Calu3 (cell line): ENCODE results near the gene KANSL3. TPM values are rescaled to one million over a fixed set of nuclear protein-coding genes. Genes with fewer than 3 reads are reported as not detected.

Source experiments
- BruUV-seq: library from RNA; stranded (reverse); fragments of 400-500 nt; replicated peaks from 2 replicates; lab custom pipeline; 2021; lab: Mats Ljungman, UMichigan
- CTCF ChIA-PET: fragments of 300-600 bp; sonication (Branson Sonifier 250); formaldehyde crosslinking; loops from one replicate; lab custom pipeline; 2022; ENCODE audit warnings: antibody characterized with exemption; lab: Charles Lee
- DNase-seq: peaks from one replicate; pipeline ENCODE4 v3.0.0; 2022
- H3K27ac Mint-ChIP-seq: one replicate; pipeline ENCODE4 v1.8.0; 2022; ENCODE audit warnings: mixed read lengths; ENCODE audit not compliant: unreplicated experiment
- H3K27me3 Mint-ChIP-seq: one replicate; pipeline ENCODE4 v1.8.0; 2022; ENCODE audit warnings: mixed read lengths; ENCODE audit not compliant: unreplicated experiment
- H3K36me3 Mint-ChIP-seq: one replicate; pipeline ENCODE4 v1.8.0; 2022; ENCODE audit warnings: mild to moderate bottlenecking, moderate library complexity, mixed read lengths; ENCODE audit not compliant: insufficient read depth, unreplicated experiment
- H3K4me1 Mint-ChIP-seq: one replicate; pipeline ENCODE4 v1.8.0; 2022; ENCODE audit warnings: mild to moderate bottlenecking, low read depth, mixed read lengths; ENCODE audit not compliant: unreplicated experiment
- H3K4me3 Mint-ChIP-seq: one replicate; pipeline ENCODE4 v1.8.0; 2022; ENCODE audit warnings: mild to moderate bottlenecking, low read depth, moderate library complexity, mixed read lengths; ENCODE audit not compliant: unreplicated experiment
- H3K9me3 Mint-ChIP-seq: one replicate; pipeline ENCODE4 v1.8.0; 2022; ENCODE audit warnings: low read depth, mixed read lengths; ENCODE audit not compliant: unreplicated experiment
- intact Hi-C: fragments of 100-400 bp; cut with micrococcal nuclease; formaldehyde crosslinking; loops from one replicate; pipeline ENCODE4 v1.10.0; 2022; ENCODE audit not compliant: unreplicated experiment
- total RNA-seq: library from RNA; stranded (reverse); gene quantifications from 2 replicates; pipeline ENCODE4 v1.2.3, GENCODE V29; 2022
- TF ChIP-seq, protein P1 (sequence below): fragments of 200-600 bp; IDR thresholded peaks from one replicate; pipeline ENCODE4 v1.8.0; 2022; ENCODE audit warnings: antibody characterized with exemption; ENCODE audit not compliant: unreplicated experiment

The KANSL3 gene
- total RNA-seq, 1 experiment from 2014 or later = 39.6 TPM

- peak; percentile 31 for DNase-seq
- TF ChIP-seq, protein P1, sequence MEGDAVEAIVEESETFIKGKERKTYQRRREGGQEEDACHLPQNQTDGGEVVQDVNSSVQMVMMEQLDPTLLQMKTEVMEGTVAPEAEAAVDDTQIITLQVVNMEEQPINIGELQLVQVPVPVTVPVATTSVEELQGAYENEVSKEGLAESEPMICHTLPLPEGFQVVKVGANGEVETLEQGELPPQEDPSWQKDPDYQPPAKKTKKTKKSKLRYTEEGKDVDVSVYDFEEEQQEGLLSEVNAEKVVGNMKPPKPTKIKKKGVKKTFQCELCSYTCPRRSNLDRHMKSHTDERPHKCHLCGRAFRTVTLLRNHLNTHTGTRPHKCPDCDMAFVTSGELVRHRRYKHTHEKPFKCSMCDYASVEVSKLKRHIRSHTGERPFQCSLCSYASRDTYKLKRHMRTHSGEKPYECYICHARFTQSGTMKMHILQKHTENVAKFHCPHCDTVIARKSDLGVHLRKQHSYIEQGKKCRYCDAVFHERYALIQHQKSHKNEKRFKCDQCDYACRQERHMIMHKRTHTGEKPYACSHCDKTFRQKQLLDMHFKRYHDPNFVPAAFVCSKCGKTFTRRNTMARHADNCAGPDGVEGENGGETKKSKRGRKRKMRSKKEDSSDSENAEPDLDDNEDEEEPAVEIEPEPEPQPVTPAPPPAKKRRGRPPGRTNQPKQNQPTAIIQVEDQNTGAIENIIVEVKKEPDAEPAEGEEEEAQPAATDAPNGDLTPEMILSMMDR = no peak
- no TSS peak for BruUV-seq
- H3K9me3 Mint-ChIP-seq = no peaks in the 10 kb centered on the region
- CTCF ChIA-PET = interaction anchor here (1.0 kb wide), 1 partner anchor 198 kb away, joined by 5 read pairs; no protein-coding TSS in a partner anchor
- intact Hi-C loops = no loop called here
- H3K4me1 Mint-ChIP-seq = peaks cover 8% of the 10 kb centered on the region
- no peak overlapping the region for H3K4me3 Mint-ChIP-seq
- H3K27me3 Mint-ChIP-seq = no peaks in the 10 kb centered on the region
- H3K36me3 Mint-ChIP-seq = peaks cover 27% of the 10 kb centered on the region
- no peak overlapping the region for H3K27ac Mint-ChIP-seq
Measured at GRCh38 chr2:96602330-96602823, 35.7 kb downstream of the KANSL3 start.

DNA sequence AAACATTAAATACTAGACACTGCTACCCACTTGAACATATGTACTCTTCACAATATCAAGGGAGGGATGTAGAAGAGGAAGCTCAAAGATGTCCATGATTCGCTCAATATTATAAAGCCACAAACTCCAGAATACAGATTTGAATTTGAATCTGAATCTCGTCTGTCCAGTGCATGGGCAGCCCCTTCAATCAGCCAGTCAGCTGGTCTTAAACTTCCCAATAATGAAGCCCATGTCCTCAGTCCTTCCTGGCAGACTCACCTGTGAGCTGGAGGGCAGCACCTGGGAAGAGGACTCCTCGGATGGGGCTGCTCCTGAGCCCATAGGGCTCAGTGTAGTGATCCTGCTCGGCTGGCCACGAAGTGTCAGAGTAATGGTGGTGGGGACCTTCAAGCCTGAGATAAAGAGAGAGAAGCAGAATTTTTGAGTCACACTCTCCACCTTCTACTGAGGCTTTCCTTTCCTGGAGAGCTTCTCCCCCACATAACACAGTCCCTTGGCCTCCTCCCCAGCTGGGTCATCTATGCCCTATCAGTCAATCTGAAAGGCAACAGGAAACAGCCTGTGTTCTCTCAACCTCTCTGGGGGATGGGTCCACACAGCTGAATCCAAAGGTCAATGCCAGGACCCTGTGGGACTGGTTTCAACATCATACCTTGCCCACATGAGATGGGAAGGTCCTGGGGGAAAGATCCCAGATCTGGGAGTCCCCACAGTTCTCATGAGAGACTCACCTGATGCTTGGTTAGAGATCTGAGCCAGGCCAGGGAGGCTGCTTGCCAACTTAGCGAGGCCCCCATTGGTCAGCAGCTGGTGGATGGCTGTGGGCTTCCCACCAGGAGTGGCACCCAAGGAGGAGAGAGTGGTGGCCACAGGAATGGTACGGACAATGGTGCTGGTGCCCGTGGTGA is 36.5 kb downstream of the KANSL3 start:
- no peaks in the 10 kb centered on the region for H3K27me3 Mint-ChIP-seq
- peaks cover 27% of the 10 kb centered on the region for H3K36me3 Mint-ChIP-seq
- intact Hi-C loops = no loop called here
- no peak overlapping the region for H3K4me3 Mint-ChIP-seq
- TF ChIP-seq, protein P1 = no peak
- no peaks in the 10 kb centered on the region for H3K9me3 Mint-ChIP-seq
- no peak overlapping the region for H3K27ac Mint-ChIP-seq
- CTCF ChIA-PET = interaction anchor here (1.0 kb wide), 1 partner anchor 199 kb away, joined by 5 read pairs; no protein-coding TSS in a partner anchor
- peaks cover 8% of the 10 kb centered on the region for H3K4me1 Mint-ChIP-seq
- no TSS peak for BruUV-seq
- DNase-seq = no peak

DNA sequence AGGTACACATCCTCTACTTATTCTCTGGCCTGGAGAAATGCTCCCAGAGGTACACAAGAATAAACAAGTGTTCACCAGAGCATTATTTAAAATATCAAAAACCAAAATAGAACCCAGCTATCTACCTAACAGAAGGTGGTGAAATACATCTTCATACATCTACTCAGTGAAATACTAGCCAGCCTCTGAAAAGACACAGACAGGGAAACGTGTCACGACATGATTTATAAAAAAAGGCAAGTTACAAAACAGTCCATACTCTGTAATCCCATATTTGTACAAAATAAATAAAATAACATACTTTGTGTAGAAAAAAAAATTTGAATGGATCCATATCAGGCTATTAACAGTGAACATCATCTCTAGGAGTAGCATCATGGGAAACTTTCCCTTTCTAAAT is 38.2 kb downstream of the KANSL3 start:
- intact Hi-C loops = no loop called here

DNA sequence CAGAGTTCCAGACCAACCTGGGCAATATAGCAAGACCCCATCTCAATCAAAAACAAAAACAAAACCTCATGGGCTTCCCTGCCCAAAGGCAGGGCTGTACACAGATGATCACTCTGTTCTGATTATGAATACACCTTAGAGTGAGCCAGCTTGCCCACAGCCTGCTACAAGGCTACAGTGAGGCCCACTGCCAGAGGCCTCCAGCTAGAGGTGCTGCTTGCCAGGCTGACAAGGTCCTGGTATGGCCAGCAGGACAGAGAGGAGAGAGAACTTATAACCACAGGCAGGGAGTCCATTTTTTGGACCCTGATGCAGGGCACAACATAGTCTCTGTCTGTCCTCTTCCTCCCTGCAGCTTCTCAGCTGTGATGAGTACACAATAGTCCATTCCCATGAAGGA is 41.5 kb downstream of the KANSL3 start:
- no TSS peak for BruUV-seq
- peaks cover under 1% of the 10 kb centered on the region for H3K4me1 Mint-ChIP-seq
- H3K9me3 Mint-ChIP-seq = no peaks in the 10 kb centered on the region
- DNase-seq = no peak
- H3K27me3 Mint-ChIP-seq = no peaks in the 10 kb centered on the region
- CTCF ChIA-PET = no interaction called here
- intact Hi-C loops = no loop called here
- no peak overlapping the region for H3K4me3 Mint-ChIP-seq
- H3K27ac Mint-ChIP-seq = no peak overlapping the region
- TF ChIP-seq, protein P1 = no peak
- peaks cover 41% of the 10 kb centered on the region for H3K36me3 Mint-ChIP-seq

More for the DNA sequence above, 38.2 kb downstream of the KANSL3 start:
- CTCF ChIA-PET = no interaction called here
- TF ChIP-seq, protein P1 = no peak
- H3K27me3 Mint-ChIP-seq = no peaks in the 10 kb centered on the region
- H3K36me3 Mint-ChIP-seq = peaks cover 27% of the 10 kb centered on the region
- peaks cover 8% of the 10 kb centered on the region for H3K4me1 Mint-ChIP-seq
- no peak overlapping the region for H3K4me3 Mint-ChIP-seq
- no peaks in the 10 kb centered on the region for H3K9me3 Mint-ChIP-seq
- DNase-seq = no peak
- BruUV-seq = no TSS peak
- no peak overlapping the region for H3K27ac Mint-ChIP-seq
